Stimulated activated CD4-positive, alpha-beta T cell treated with anti-CD3 and anti-CD28 coated beads, Interleukin-4, amount 100 ng/mL, for 24 hours (primary cell): Measurements from ENCODE around the gene FAM222B.
"Not testable (repeated sequence)": the region's sequence is repeated elsewhere in the genome, so short reads cannot be mapped to it uniquely, and the experiment has no call there.

Source experiments
- DNase-seq: peaks from one replicate; pipeline ENCODE4 v3.0.0-alpha.2; 2020

FAM222B gene

DNA sequence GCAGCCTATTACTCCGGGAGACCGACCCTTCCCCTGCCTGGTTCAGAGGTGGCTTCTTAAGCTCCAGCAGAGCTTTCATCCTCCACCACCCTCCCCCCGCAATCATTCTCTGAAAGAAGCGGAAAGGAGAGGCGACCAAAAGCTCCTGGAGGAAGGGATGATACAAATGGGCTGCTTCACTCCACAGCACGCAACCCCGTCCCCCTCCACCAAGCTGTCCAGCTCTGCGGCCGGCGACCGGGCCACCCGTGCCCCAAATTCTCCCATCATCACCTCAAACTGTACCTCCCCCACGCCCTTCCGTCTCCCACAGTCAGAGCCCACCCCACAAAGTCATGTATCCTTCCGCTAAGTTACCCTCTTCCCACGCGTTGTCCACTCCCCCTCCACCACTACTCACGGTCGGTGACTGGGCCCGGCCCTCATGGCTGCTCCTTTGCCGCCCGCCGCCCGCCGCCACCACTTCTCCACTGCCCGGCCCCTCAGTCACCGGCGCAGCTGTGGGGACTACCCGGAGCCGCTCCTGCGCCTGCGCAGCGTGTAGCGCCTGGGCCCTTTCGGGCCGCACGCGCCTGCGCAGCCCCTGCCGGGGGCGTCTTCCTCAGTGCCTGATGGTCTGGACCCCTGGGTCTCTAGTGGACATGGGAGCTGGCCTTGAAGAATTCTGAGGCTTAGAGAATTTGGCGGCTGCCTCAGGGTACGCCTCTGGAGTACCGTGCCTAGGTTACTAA lies at the start of gene FAM222B:
Gene FAM222B (minus strand): TSS at position 509 of the 731 bp plus-strand sequence. CDS start 76,123 bp downstream, outside the sequence.
- DNase-seq, result peak; percentile 88

DNA sequence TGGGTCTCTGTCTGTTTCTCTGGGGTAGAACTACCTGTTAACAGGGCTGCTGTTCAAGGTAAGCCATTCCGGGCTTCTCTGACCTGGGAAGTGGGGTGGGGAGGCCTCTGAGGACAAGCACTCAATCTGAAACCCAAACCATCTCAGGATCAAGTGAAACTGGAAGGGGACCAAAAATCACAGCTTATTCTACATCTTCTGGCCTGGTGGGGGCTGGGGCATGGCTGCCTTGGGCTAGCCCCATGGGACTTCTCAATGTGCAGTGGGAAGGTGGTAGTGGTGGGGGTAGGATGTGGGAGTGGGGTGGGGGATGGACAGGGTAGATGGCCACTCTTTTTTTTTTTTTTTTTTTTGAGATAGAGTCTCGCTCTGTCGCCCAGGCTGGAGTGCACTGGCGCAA lies 49.4 kb upstream of the FAM222B start:
- DNase-seq, result no peak

GRCh38 chr17:28891201-28891600 lies 48.6 kb upstream of the FAM222B start:
- no peak for DNase-seq

- DNase-seq, result no peak
Measured at GRCh38 chr17:28889996-28890395, 47.4 kb upstream of the FAM222B start.

DNA sequence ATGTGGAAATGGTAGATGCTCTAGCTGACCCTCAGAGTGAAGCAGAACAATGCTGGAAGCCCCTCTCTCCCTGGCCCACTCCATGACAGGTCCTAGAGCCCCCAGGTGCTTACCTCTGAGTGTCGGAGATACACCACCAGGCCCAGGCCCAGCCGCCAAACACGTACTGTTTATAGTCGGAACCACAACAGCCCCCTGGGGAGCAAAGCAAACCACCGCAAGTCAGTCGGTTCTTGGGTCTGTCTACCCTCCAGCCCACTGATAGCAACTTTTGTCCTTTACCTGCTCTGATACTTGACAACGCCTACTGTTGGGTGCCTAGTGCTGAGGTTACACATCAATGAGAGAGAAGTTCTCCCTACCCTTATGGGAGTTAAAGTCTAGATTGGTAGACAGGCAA lies 46.2 kb upstream of the FAM222B start:
- DNase-seq, result no peak

DNA sequence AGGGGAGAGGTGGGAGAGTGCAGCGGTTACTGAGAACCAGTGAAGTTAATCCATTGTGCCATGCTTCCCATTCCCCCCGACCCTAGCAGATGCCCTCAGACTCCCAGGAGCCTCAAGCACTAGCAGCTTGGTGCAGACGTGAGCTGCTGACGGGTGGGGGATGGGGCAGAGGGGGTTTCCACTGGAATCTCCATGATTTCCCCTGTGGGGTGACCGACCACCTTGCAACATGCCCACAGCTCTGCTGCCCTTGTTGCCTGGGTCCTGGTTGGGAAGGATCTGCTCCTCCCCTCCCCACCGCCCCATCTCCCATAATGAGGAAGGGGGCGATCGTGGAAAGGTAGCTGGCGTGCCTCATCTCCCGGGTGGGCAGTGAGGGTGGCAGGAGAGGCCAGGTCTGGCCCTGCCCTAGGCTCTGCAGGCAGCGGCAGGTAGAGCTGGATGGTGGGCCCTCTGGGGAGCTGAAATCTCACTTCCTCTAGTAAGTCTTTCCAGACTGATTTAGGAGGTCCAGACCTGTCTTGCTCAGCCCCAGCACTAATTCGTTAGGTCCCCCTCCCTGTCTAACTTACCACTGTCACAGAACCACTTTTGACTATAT lies 45.4 kb upstream of the FAM222B start:
- no peak for DNase-seq

GRCh38 chr17:28885951-28886350 lies 43.4 kb upstream of the FAM222B start:
- no peak for DNase-seq

DNA sequence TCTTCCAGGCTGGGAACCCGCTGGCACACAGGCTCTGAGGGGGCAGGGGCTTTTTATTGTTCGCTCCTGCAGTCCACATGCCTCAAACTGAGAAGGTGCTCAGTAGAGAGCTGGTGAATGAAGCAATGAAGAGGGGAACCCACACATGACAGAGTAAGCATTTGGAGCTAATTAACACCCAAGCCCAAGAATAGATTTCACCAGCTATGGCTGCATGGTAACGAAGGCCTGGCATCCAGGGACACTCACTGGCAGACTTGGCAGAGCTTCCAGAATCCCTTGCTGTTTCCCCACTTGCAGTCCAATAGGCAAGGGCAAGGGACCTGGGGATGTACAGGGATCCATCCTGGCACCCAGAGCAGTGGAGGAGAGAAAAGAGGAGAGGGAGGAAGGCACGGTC lies 42.8 kb upstream of the FAM222B start:
- no peak for DNase-seq

- no peak for DNase-seq
Measured at GRCh38 chr17:28883967-28884702, 41.5 kb upstream of the FAM222B start.

- DNase-seq, result no peak
Measured at GRCh38 chr17:28882154-28882895, 39.7 kb upstream of the FAM222B start.

GRCh38 chr17:28881533-28882056 lies 39.0 kb upstream of the FAM222B start:
- DNase-seq, result no peak

- DNase-seq, result no peak
Measured at GRCh38 chr17:28880572-28880945, 38.0 kb upstream of the FAM222B start.

DNA sequence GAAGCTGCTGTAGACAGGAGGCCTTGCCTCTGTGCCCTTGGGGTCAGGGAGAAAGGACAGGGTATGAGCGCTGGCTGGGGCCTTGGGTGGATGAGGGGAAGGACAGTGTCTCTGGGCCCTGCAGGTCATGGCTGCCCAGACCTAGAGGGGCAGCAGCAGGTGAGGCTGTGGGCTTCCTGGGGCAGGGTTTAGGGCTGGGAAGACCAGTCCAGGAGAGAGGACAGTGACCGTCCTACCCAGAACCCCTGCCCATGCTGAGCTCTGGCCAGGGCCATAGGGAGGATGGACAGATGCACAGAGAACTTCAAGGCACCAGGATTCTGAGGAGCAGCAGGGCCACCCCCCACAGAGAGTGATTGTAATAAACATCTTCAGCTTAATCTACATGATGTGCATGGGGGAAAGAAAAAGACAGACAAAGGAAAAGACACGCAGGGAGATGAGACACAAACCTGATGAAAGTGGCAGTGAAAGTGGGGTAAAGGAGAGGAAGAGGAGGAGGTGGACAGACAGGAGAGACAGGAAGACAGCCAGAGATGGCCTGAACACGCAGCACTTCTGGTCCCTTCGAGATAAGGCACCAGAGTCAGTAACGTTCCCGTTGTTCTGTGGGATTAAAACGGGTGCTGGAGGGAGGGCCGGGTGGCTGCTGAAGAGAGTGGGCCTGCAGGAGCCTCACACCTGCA lies 37.4 kb upstream of the FAM222B start:
- DNase-seq, result no peak

GRCh38 chr17:28878981-28879380 lies 36.4 kb upstream of the FAM222B start:
- no peak for DNase-seq

- DNase-seq, result no peak
Measured at GRCh38 chr17:28878158-28878910, 35.7 kb upstream of the FAM222B start.

DNA sequence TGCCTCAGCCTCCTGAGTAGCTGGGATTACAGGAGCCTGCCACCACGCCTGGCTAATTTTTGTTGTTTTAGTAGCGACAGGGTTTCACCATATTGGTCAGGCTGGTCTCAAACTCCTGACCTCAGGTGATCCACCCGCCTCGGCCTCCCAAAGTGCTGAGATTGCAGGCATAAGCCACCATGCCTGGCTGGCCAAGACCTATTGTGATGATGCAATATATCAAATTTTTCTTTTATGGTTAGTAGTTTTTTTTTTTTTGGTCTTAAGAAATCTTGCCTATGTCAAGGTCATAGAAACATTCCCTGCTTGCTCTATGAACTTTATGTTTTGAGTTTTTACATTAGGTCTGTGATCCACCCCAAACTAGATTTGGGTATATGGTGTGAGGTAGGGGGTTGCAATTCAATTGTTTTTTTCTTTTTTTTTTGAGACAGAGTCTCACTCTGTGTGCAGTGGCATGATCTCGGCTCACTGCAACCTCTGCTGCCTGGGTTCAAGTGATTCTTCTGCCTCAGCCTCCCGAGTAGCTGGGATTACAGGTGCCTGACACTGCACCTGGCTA lies 34.6 kb upstream of the FAM222B start:
- DNase-seq, result not testable (repeated sequence)

GRCh38 chr17:28875848-28876550 lies 33.4 kb upstream of the FAM222B start:
- DNase-seq, result no peak

DNA sequence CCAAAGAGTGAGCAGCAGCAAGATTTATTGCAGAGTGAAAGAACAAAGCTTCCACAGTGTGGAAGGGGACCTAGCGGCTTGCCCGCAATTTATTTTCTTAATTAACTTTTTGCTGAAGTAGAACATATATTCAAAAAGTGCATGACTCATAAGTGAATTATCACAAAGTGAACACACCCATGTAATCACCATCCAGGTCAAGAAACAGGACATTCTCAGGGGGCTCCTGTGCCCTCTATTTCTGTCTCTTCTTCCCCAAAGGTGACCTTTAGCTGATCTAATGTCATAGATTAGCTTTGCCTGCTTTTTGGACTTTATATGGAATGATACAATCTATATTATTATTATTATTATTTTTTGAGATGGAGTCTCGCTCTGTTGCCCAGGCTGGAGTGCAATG lies 32.2 kb upstream of the FAM222B start:
- no peak for DNase-seq

- no peak for DNase-seq
Measured at GRCh38 chr17:28873839-28874238, 31.2 kb upstream of the FAM222B start.

DNA sequence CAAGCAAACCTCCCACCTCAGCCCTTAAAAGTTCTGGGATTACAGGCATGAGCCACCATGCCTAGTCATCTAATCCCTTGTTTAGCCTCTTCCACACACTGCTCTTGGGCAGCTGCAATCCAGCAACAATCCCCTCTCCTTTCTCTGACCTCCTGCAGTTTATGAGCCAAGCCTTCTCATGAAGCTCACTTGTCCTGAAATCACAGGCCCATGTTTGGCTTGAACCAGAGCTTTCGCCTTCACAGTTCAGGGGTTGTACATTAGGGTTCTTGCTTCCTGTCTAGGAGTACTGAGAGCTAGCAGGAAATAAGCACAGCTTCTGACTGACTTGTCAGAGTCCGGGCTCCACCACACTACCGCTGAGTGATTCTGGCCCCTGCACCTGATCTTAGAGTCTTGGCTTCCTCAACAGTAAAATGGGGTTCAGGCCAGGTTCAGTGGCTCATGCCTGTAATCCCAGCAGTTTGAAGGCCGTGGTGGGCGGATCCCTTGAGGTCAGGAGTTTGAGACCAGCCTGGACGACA lies 28.5 kb upstream of the FAM222B start:
- peak; percentile 31 for DNase-seq
